Neural cell (in vitro differentiated cells): ENCODE measurements around the gene GABRB2.

Experiments
- CTCF ChIP-seq: fragments of 450-650 bp; IDR thresholded peaks from 2 replicates; pipeline ENCODE4 v1.5.1; 2014; ENCODE audit warnings: antibody characterized with exemption, mild to moderate bottlenecking, moderate library complexity; ENCODE audit not compliant: poor library complexity, severe bottlenecking
- EZH2 ChIP-seq: fragments of 200-600, 300-800 bp; shearing (Covaris generic), sonication (generic); IDR thresholded peaks from 2 replicates; pipeline ENCODE4 v1.6.1; 2014; ENCODE audit warnings: antibody characterized with exemption, low read length, borderline replicate concordance, mild to moderate bottlenecking; ENCODE audit not compliant: insufficient read depth, poor library complexity, severe bottlenecking
- REST ChIP-seq: IDR thresholded peaks from 2 replicates; pipeline ENCODE4 v1.6.1; 2012; ENCODE audit warnings: borderline replicate concordance
- SMC3 ChIP-seq: fragments of 450-650 bp; conservative IDR thresholded peaks from 2 replicates; pipeline ENCODE4 v1.6.1; 2014; ENCODE audit warnings: antibody characterized with exemption, mild to moderate bottlenecking, moderate library complexity; ENCODE audit not compliant: poor library complexity
- TAF1 ChIP-seq: IDR thresholded peaks from 2 replicates; pipeline ENCODE4 v1.6.1; 2012; ENCODE audit warnings: low read depth

GRCh38 chr5:161421067-161421466, 125.5 kb downstream of the GABRB2 start:
- TF ChIP-seq TAF1 (no peak), SMC3 (no peak), REST (peak; percentile 40), CTCF (no peak), EZH2 (no peak)
